H1 (cell line): ENCODE data around the gene BSND.

Experiments
- E2F6 ChIP-seq: IDR thresholded peaks from 2 replicates; pipeline ENCODE4 v1.6.1; 2012; ENCODE audit warnings: inconsistent platforms
- KDM1A ChIP-seq: fragments of 200-600, 300-600 bp; sonication (generic); IDR thresholded peaks from 2 replicates; pipeline ENCODE4 v1.7.1; 2016; ENCODE audit warnings: mild to moderate bottlenecking, low read length, borderline replicate concordance
- RXRA ChIP-seq: IDR thresholded peaks from 2 replicates; pipeline ENCODE4 v1.6.1; 2011; ENCODE audit warnings: low read depth, mild to moderate bottlenecking, low read length, moderate library complexity; ENCODE audit not compliant: insufficient read depth
- TAF1 ChIP-seq: IDR thresholded peaks from 2 replicates; pipeline ENCODE4 v1.6.1; 2011; ENCODE audit warnings: mild to moderate bottlenecking, low read depth, low read length

GRCh38 chr1:54978528-54979326 lies 20.0 kb upstream of the BSND start:
- TF ChIP-seq KDM1A (no peak), RXRA (no peak), E2F6 (no peak), TAF1 (no peak)
